DOHH2 (cell line): ENCODE data around the gene ATXN7L3.
A peak's percentile ranks its signal among the peaks of the same experiment; 100 is the strongest.

ENCODE experiments used
- H3F3A ChIP-seq: fragments of 200-600 bp; sonication (generic), shearing (Covaris generic); 2 replicates; pipeline ENCODE4 v1.6.0; 2016; ENCODE audit warnings: antibody characterized with exemption, mild to moderate bottlenecking; ENCODE audit not compliant: control insufficient read depth, insufficient read depth
- H3K27ac ChIP-seq: fragments of 200-600 bp; sonication (generic); 2 replicates; pipeline ENCODE4 v1.5.1; 2014; ENCODE audit warnings: low read depth, mild to moderate bottlenecking, low read length, moderate library complexity
- H3K27me3 ChIP-seq: fragments of 200-600 bp; sonication (generic); 2 replicates; pipeline ENCODE4 v1.6.1; 2014; ENCODE audit warnings: mild to moderate bottlenecking, low read length, mixed read lengths; ENCODE audit not compliant: control insufficient read depth
- H3K36me3 ChIP-seq: fragments of 200-600 bp; sonication (generic); 2 replicates; pipeline ENCODE4 v1.6.1; 2014; ENCODE audit warnings: mild to moderate bottlenecking, low read length, moderate library complexity, mixed read lengths; ENCODE audit not compliant: control insufficient read depth
- H3K4me1 ChIP-seq: fragments of 200-600 bp; sonication (generic); 2 replicates; pipeline ENCODE4 v1.6.1; 2014; ENCODE audit warnings: mild to moderate bottlenecking, low read length, mixed read lengths; ENCODE audit not compliant: control insufficient read depth
- H3K4me2 ChIP-seq: fragments of 200-600 bp; sonication (generic); 2 replicates; pipeline ENCODE4 v1.6.0; 2014; ENCODE audit warnings: mild to moderate bottlenecking, low read length, moderate library complexity
- H3K4me3 ChIP-seq: fragments of 200-600 bp; sonication (generic); 2 replicates; pipeline ENCODE4 v1.5.1; 2014; ENCODE audit warnings: mild to moderate bottlenecking, low read length, mixed read lengths
- H3K79me2 ChIP-seq: fragments of 200-600 bp; sonication (generic); 2 replicates; pipeline ENCODE4 v1.6.1; 2014; ENCODE audit warnings: mild to moderate bottlenecking, low read length, mixed read lengths; ENCODE audit not compliant: control insufficient read depth
- H3K9me2 ChIP-seq: fragments of 200-600 bp; sonication (generic); replicated peaks from 2 replicates; pipeline ENCODE4 v1.6.1; 2014; ENCODE audit warnings: mild to moderate bottlenecking, low read length, mixed read lengths; ENCODE audit not compliant: control insufficient read depth
- H3K9me3 ChIP-seq: fragments of 200-600 bp; sonication (generic); 2 replicates; pipeline ENCODE4 v1.6.1; 2014; ENCODE audit warnings: antibody characterized with exemption, low read length, mixed read lengths; ENCODE audit not compliant: control insufficient read depth, insufficient read depth
- H4K20me1 ChIP-seq: fragments of 200-600 bp; sonication (generic); 2 replicates; pipeline ENCODE4 v1.6.0; 2014; ENCODE audit warnings: low read depth, mild to moderate bottlenecking, antibody characterized with exemption, low read length, moderate library complexity; ENCODE audit not compliant: control insufficient read depth, insufficient read depth
- EZH2phosphoT487 ChIP-seq: fragments of 200-600 bp; sonication (generic); IDR thresholded peaks from 2 replicates; pipeline ENCODE4 v1.6.1; 2017; ENCODE audit warnings: borderline replicate concordance, mild to moderate bottlenecking, antibody characterized with exemption, low read length, moderate library complexity, mixed read lengths
- TF ChIP-seq, protein P1 (sequence below): fragments of 200-600 bp; sonication (generic); IDR thresholded peaks from one replicate; pipeline ENCODE4 v1.5.1; 2014; ENCODE audit warnings: antibody characterized with exemption, mild to moderate bottlenecking, low read depth, low read length; ENCODE audit not compliant: poor library complexity, severe bottlenecking

Gene ATXN7L3

GRCh38 chr17:44219616-44220212 is 20.0 kb upstream of the ATXN7L3 start, which contains the start of gene UBTF:
Gene UBTF (minus strand): TSS chr17:44219675. CDS start chr17:44218229, 1,446 bp downstream.
- Histone ChIP-seq H3K4me1 (peaks cover 39% of the 10 kb centered on the region), H3K79me2 (peaks cover 62% of the 10 kb centered on the region), H3F3A (peaks cover 25% of the 10 kb centered on the region), H4K20me1 (no peaks in the 10 kb centered on the region), H3K4me3 (peak within 1 kb of the TSS; percentile 78), H3K36me3 (peaks cover 41% of the 10 kb centered on the region), H3K4me2 (peak within 1 kb of the TSS; percentile 66), H3K9me3 (no peaks in the 10 kb centered on the region), H3K27me3 (no peaks in the 10 kb centered on the region), H3K9me2 (no peaks in the 10 kb centered on the region), H3K27ac (peak within 1 kb of the TSS; percentile 82)
- no peak for TF ChIP-seq EZH2phosphoT487
- TF ChIP-seq, protein P1, sequence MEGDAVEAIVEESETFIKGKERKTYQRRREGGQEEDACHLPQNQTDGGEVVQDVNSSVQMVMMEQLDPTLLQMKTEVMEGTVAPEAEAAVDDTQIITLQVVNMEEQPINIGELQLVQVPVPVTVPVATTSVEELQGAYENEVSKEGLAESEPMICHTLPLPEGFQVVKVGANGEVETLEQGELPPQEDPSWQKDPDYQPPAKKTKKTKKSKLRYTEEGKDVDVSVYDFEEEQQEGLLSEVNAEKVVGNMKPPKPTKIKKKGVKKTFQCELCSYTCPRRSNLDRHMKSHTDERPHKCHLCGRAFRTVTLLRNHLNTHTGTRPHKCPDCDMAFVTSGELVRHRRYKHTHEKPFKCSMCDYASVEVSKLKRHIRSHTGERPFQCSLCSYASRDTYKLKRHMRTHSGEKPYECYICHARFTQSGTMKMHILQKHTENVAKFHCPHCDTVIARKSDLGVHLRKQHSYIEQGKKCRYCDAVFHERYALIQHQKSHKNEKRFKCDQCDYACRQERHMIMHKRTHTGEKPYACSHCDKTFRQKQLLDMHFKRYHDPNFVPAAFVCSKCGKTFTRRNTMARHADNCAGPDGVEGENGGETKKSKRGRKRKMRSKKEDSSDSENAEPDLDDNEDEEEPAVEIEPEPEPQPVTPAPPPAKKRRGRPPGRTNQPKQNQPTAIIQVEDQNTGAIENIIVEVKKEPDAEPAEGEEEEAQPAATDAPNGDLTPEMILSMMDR: no peak

DNA sequence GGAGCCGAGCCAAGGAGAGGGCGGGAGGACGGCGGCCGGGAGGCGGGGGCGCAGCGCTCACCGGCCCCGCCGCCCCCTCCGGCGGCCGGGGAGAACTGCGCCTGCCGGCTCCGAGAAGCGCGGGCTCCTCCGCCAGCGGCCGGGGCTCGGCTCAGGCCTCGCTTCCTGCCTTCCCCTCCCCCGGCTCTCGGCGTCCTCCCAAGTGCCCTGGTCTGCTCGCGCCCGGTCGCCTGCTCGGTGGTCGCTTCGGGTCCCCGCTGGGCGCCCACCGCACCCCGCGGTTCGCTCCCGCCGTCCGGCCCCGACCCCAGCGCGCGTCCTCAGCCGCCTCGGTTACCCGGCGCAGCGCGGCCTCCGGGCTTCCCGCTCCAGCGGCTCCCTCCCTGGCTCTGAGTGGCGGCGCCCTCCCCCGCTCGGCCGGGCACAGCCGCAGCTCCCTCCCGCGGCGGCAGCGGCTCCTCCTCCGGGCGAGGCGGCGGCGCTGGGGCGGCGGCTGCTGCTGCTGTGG is 19.5 kb upstream of the ATXN7L3 start:
- peak overlapping the region; percentile 78 for H3K4me3 ChIP-seq
- no peaks in the 10 kb centered on the region for H3K9me3 ChIP-seq
- no peaks in the 10 kb centered on the region for H3K27me3 ChIP-seq
- peak overlapping the region; percentile 45; the same call in 1 of the 2 replicates for H3K4me2 ChIP-seq
- H3K4me1 ChIP-seq: peaks cover 44% of the 10 kb centered on the region
- peaks cover 28% of the 10 kb centered on the region for H3F3A ChIP-seq
- TF ChIP-seq EZH2phosphoT487: no peak
- no peaks in the 10 kb centered on the region for H3K9me2 ChIP-seq
- peaks cover 47% of the 10 kb centered on the region for H3K36me3 ChIP-seq
- peaks cover 67% of the 10 kb centered on the region for H3K79me2 ChIP-seq
- H4K20me1 ChIP-seq: no peaks in the 10 kb centered on the region
- H3K27ac ChIP-seq: peak overlapping the region; percentile 82

DNA sequence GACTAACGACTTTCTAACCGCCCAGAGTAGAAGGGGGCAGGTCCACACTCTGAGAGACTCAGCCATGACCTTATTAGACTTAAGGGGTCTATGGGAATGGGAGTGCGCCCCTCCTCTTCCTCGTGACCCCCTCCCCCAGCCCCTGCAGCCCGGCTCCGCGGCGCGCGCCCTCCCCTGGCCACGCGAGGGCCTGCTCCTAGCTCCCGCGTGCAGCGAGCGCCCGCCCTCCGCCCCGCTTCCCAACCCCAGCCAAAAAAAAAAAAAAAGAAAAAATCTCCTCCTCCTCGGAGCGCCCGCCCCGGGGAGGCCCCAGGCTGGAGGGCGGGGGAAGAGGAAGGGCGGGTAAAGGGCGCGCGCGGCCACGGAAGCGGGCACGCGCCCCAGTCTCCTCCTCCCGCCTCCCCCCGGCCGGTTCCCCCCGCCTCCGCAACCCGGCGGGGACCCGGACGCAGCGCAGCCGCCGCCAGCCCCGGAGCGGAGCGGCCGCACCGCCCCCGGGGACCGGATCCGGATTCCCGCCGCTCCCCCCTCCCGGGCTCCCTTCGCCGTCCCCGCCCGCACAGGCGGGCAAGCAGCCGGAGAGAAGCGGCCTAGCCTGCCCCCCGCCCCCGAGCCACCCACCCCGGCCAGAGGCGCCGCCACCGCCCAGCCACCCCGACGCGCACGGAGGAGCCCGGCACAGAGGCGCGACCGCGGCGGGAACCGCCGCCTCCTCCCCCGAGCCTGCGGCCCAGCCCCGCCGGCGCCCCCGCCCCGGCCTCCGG is 18.8 kb upstream of the ATXN7L3 start:
- Histone ChIP-seq H3K9me2 (no peaks in the 10 kb centered on the region), H3F3A (peaks cover 28% of the 10 kb centered on the region), H3K79me2 (peaks cover 67% of the 10 kb centered on the region), H4K20me1 (no peaks in the 10 kb centered on the region), H3K4me1 (peaks cover 51% of the 10 kb centered on the region), H3K9me3 (no peaks in the 10 kb centered on the region), H3K4me2 (peak overlapping the region; percentile 80), H3K27ac (peak overlapping the region; percentile 82), H3K36me3 (peaks cover 53% of the 10 kb centered on the region), H3K27me3 (no peaks in the 10 kb centered on the region), H3K4me3 (peak overlapping the region; percentile 96)
- TF ChIP-seq, protein P1: peak; percentile 62
- no peak for TF ChIP-seq EZH2phosphoT487
